ENCODE results near the gene FIG4.
A peak's percentile ranks its signal among the peaks of the same experiment; 100 is the strongest.
"Not testable (repeated sequence)": the region's sequence is repeated elsewhere in the genome, so short reads cannot be mapped to it uniquely, and the experiment has no call there.

The FIG4 gene

GRCh38 chr6:109770047-109770446, 79.0 kb downstream of the FIG4 start:
- H3K79me2 ChIP-seq (ENCODE audit: control insufficient read depth, low read length): no peaks in the 10 kb centered on the region
- peak overlapping the region; percentile 59 for H3K4me2 ChIP-seq (ENCODE audit: low read length)
- no peaks in the 10 kb centered on the region for H3K9me3 ChIP-seq (ENCODE audit: control insufficient read depth, insufficient read depth, low read length)
- H3F3A ChIP-seq (ENCODE audit: control insufficient read depth, insufficient read depth): peaks cover 3% of the 10 kb centered on the region
- peaks cover 52% of the 10 kb centered on the region for H3K4me1 ChIP-seq (ENCODE audit: control insufficient read depth, low read length)
- H3K36me3 ChIP-seq (ENCODE audit: control insufficient read depth, low read length): no peaks in the 10 kb centered on the region
- H4K20me1 ChIP-seq (ENCODE audit: control insufficient read depth, insufficient read depth, low read depth, low read length): no peaks in the 10 kb centered on the region
- H3K27me3 ChIP-seq (ENCODE audit: control insufficient read depth, low read length): no peaks in the 10 kb centered on the region
- no peaks in the 10 kb centered on the region for H3K9me2 ChIP-seq (replicated peaks; ENCODE audit: control insufficient read depth, low read length)
- peak overlapping the region; percentile 58 for H3K4me3 ChIP-seq (ENCODE audit: low read length)
- peak overlapping the region; percentile 59 for H3K27ac ChIP-seq (ENCODE audit: low read depth, low read length)
- no peak for TF ChIP-seq CTCF (IDR thresholded peaks at IDR 0.05; ENCODE audit: low read depth, low read length, poor library complexity, severe bottlenecking)
- TF ChIP-seq EZH2phosphoT487 (IDR thresholded peaks at IDR 0.05; ENCODE audit: borderline replicate concordance, low read length): no peak

GRCh38 chr6:109770779-109771178, 79.7 kb downstream of the FIG4 start:
- TF ChIP-seq CTCF (IDR thresholded peaks at IDR 0.05; ENCODE audit: low read depth, low read length, poor library complexity, severe bottlenecking) (no peak), EZH2phosphoT487 (IDR thresholded peaks at IDR 0.05; ENCODE audit: borderline replicate concordance, low read length) (no peak)
- H3K9me2 ChIP-seq (replicated peaks; ENCODE audit: control insufficient read depth, low read length): no peaks in the 10 kb centered on the region
- H3K4me3 ChIP-seq (ENCODE audit: low read length): peak overlapping the region; percentile 58
- peaks cover 52% of the 10 kb centered on the region for H3K4me1 ChIP-seq (ENCODE audit: control insufficient read depth, low read length)
- H4K20me1 ChIP-seq (ENCODE audit: control insufficient read depth, insufficient read depth, low read depth, low read length): no peaks in the 10 kb centered on the region
- H3K36me3 ChIP-seq (ENCODE audit: control insufficient read depth, low read length): no peaks in the 10 kb centered on the region
- peaks cover 5% of the 10 kb centered on the region for H3F3A ChIP-seq (ENCODE audit: control insufficient read depth, insufficient read depth)
- H3K9me3 ChIP-seq (ENCODE audit: control insufficient read depth, insufficient read depth, low read length): no peaks in the 10 kb centered on the region
- H3K79me2 ChIP-seq (ENCODE audit: control insufficient read depth, low read length): no peaks in the 10 kb centered on the region
- H3K4me2 ChIP-seq (ENCODE audit: low read length): peak overlapping the region; percentile 59
- no peaks in the 10 kb centered on the region for H3K27me3 ChIP-seq (ENCODE audit: control insufficient read depth, low read length)
- H3K27ac ChIP-seq (ENCODE audit: low read depth, low read length): peak overlapping the region; percentile 59

- H3K27me3 ChIP-seq (ENCODE audit: control insufficient read depth, low read length): not testable (repeated sequence)
- peak overlapping the region; percentile 7 for H3K27ac ChIP-seq (ENCODE audit: low read depth, low read length)
Measured at GRCh38 chr6:109771939-109772755, 81.1 kb downstream of the FIG4 start.

DNA sequence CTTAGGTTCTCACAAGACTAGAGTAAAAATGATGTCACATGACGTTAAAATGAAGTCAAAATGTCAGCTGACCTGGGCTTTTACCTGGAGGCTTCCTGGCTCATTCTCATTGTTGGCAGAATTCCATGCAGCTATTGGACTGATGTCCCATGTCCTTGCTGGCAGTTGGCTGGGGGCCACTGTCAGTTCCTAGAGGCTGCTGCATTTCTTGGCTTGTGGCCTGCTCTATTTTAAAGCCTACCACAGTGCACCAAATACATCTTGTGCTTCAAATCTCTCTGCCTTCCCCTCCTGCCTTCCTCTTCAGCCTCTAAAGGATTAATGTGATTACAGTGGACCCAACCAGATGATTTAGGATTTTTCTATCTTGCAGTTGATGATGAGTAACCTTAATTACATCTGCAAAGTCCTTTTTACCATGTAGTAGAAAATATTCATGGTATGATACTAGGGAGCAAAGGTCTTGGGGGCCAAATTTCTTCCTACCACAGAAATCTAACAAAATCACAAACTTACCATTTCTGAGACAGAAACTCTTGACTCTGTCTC, 81.9 kb downstream of the FIG4 start:
- H3K9me3 ChIP-seq (ENCODE audit: control insufficient read depth, insufficient read depth, low read length): no peaks in the 10 kb centered on the region
- TF ChIP-seq CTCF (IDR thresholded peaks at IDR 0.05; ENCODE audit: low read depth, low read length, poor library complexity, severe bottlenecking) (no peak), EZH2phosphoT487 (IDR thresholded peaks at IDR 0.05; ENCODE audit: borderline replicate concordance, low read length) (no peak)
- no peaks in the 10 kb centered on the region for H3K79me2 ChIP-seq (ENCODE audit: control insufficient read depth, low read length)
- no peak overlapping the region for H3K4me3 ChIP-seq (ENCODE audit: low read length)
- H3K9me2 ChIP-seq (replicated peaks; ENCODE audit: control insufficient read depth, low read length): no peaks in the 10 kb centered on the region
- H3K27ac ChIP-seq (ENCODE audit: low read depth, low read length): no peak overlapping the region
- no peaks in the 10 kb centered on the region for H3K36me3 ChIP-seq (ENCODE audit: control insufficient read depth, low read length)
- H3F3A ChIP-seq (ENCODE audit: control insufficient read depth, insufficient read depth): peaks cover 7% of the 10 kb centered on the region
- no peaks in the 10 kb centered on the region for H3K27me3 ChIP-seq (ENCODE audit: control insufficient read depth, low read length)
- H3K4me2 ChIP-seq (ENCODE audit: low read length): no peak overlapping the region
- no peaks in the 10 kb centered on the region for H4K20me1 ChIP-seq (ENCODE audit: control insufficient read depth, insufficient read depth, low read depth, low read length)
- peaks cover 57% of the 10 kb centered on the region for H3K4me1 ChIP-seq (ENCODE audit: control insufficient read depth, low read length)

More at GRCh38 chr6:109771939-109772755, 81.1 kb downstream of the FIG4 start:
- not testable (repeated sequence) for H3K36me3 ChIP-seq (ENCODE audit: control insufficient read depth, low read length); H3K79me2 ChIP-seq (ENCODE audit: control insufficient read depth, low read length); H4K20me1 ChIP-seq (ENCODE audit: control insufficient read depth, insufficient read depth, low read depth, low read length); H3K9me2 ChIP-seq (replicated peaks; ENCODE audit: control insufficient read depth, low read length); H3K9me3 ChIP-seq (ENCODE audit: control insufficient read depth, insufficient read depth, low read length); H3F3A ChIP-seq (ENCODE audit: control insufficient read depth, insufficient read depth)
- Histone ChIP-seq H3K4me1 (ENCODE audit: control insufficient read depth, low read length) (peaks cover 58% of the 10 kb centered on the region), H3K4me3 (ENCODE audit: low read length) (peak overlapping the region; percentile 32), H3K4me2 (ENCODE audit: low read length) (peak overlapping the region; percentile 59)
